ENCODE data around the gene ERF.

Gene ERF

GRCh38 chr19:42249769-42250168, 5.2 kb downstream of the ERF start:
- no peak for TF ChIP-seq CTCF (conservative IDR thresholded peaks at IDR 0.05; ENCODE audit: control insufficient read depth, insufficient read depth, low read depth, low read length)
- no peak overlapping the region for H3K4me3 ChIP-seq (ENCODE audit: control insufficient read depth, low read depth, low read length)
- DNase-seq (ENCODE audit: low read depth) = no peak

GRCh38 chr19:42249149-42249750, 5.7 kb downstream of the ERF start:
- no peak for DNase-seq (ENCODE audit: low read depth)
- no peak overlapping the region for H3K4me3 ChIP-seq (ENCODE audit: control insufficient read depth, low read depth, low read length)
- TF ChIP-seq CTCF (conservative IDR thresholded peaks at IDR 0.05; ENCODE audit: control insufficient read depth, insufficient read depth, low read depth, low read length) = no peak

DNA sequence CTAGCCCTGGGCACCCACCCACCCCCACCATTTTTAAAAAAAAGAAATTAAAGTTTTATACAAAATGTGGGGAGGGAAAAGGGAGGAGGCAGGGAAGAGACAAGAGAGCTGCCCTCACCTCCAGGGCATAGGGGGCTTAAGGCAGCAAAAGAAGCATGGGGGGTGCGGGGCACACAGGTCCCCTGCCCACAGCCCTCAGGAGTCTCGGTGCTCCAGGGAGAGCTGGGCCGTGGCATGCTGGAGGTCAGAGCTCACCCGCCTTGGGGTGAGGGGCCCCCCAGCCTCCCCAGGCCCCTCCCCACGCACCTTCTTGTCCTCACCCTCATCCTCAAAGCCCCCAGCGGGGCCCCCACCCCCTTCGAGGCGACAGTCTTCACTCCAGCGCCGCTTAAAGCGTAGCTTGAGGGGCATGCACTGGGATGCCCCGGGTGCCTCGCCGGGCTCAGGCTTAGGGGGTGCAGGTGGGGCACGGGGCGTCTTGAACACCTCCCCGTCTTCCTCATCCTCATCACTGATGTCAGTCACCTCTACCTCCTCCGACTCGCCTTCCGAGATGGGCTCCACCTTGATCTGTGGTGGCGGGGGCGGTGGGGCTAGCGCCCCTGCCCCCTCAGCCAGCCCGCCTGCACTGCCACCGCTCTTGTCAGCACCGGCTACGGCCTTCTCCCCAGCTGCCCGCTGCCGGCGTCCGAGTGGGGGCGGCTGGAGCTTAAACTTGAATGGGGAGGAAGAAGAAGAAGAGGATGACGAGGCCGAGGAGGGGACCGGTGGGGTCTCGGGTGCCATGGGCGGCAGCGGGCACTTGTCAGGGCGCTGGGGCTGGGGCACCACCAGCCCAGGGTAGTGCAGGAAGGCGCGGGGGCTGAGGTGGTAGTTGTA, 6.4 kb downstream of the ERF start:
- no peak for DNase-seq (ENCODE audit: low read depth)
- H3K4me3 ChIP-seq (ENCODE audit: control insufficient read depth, low read depth, low read length) = no peak overlapping the region
- TF ChIP-seq CTCF (conservative IDR thresholded peaks at IDR 0.05; ENCODE audit: control insufficient read depth, insufficient read depth, low read depth, low read length) = no peak

DNA sequence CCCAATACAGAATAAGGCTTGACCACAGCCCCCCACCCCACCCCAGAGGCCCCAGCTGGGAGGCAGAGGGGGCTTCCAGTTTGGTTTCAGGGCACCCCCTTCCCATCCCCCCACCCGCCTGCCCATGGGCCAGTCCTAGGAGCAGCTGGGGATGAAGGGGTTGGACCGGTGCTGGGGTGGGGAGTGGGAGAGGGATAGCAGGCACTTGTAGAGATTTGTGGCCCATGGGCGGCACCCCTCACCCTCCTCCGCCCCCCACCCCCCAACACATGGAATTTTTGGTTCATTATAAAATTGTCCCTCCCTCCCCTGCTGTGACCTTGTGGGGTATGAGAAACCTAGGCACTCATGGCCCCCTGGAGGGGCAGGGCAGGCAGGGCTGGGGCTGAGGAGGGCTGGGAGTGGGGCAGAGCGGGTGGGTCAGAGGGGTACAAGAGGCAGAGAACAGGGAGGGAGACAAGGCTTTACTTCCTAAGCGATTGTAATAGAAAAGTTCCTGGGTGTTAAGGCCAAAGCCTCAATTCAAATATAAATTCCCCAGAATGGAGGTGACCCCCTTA, 7.2 kb downstream of the ERF start:
- no peak for DNase-seq (ENCODE audit: low read depth)
- no peak for TF ChIP-seq CTCF (conservative IDR thresholded peaks at IDR 0.05; ENCODE audit: control insufficient read depth, insufficient read depth, low read depth, low read length)

DNA sequence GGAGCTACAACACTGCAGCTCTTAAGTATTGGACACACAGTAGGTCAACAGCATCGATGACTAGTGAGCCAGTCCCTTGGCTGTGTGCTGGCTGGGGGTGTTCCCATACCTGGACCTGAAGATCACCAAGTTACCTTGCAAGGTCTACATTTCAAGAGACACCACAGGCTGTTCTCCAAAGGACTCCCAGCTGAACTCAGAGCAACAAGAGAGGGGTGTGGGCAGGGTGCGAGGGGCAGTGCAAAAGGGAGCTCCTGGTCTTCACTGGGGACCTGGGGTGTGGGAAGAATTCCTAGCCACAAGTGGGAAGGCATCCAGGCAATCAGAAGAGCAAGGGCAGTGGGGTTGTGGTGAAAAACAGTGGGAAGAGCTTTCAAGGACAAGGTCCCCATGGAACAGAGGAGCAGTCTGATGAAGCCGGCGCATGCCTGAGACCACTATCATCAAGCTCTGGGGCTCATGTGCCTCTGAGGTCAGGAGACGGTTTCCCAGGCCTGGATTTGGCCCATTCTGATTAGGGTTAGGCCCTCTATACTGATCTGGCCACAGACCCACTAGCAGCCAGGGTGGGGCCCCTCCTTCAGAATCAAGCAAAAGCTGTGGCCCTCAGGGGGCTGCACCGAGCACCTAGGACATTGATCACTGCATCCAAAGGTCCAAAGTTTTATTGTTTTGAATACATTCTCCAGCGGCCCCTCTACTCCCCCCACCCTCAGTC, 7.8 kb downstream of the ERF start:
- no peak overlapping the region for H3K4me3 ChIP-seq (ENCODE audit: control insufficient read depth, low read depth, low read length)
- TF ChIP-seq CTCF (conservative IDR thresholded peaks at IDR 0.05; ENCODE audit: control insufficient read depth, insufficient read depth, low read depth, low read length) = no peak
- peak; percentile 70 for DNase-seq (ENCODE audit: low read depth)

More for the DNA sequence above, 7.2 kb downstream of the ERF start:
- H3K4me3 ChIP-seq (ENCODE audit: control insufficient read depth, low read depth, low read length) = no peak overlapping the region

- TF ChIP-seq CTCF (conservative IDR thresholded peaks at IDR 0.05; ENCODE audit: control insufficient read depth, insufficient read depth, low read depth, low read length) = peak; percentile 76
- H3K4me3 ChIP-seq (ENCODE audit: control insufficient read depth, low read depth, low read length) = no peak overlapping the region
- DNase-seq (ENCODE audit: low read depth) = peak; percentile 85
Measured at GRCh38 chr19:42246143-42246921, 8.6 kb downstream of the ERF start.

All from fibroblast of mammary gland (primary cell).